Activated T-cell treated with anti-CD3 and anti-CD28 coated beads for 48 hours (primary cell): Measurements from ENCODE around the gene TCP11L2.
"Not testable (repeated sequence)": the region's sequence is repeated elsewhere in the genome, so short reads cannot be mapped to it uniquely, and the experiment has no call there.

ENCODE experiments used
- DNase-seq: peaks from one replicate; pipeline ENCODE4 v3.0.0-alpha.2; 2020; ENCODE audit warnings: low read depth

Gene TCP11L2

DNA sequence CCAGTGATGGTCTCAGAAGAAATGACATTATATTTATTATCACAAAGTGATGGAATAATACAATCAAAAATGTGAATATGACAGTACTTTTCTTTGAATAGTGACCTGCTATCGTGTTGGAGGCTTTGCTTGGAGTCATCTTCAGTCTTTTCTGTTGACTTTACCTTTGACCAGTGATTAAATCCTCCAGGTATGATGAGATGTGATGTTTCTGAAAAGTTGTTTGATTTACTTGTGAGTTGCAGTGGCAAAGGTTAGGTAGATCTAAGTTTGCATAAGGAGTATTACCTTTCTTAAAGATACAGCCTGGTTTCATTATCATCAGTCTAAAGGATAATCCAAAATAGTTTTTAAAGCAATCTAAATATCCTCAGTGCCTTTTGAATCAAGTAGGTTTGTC, 4.6 kb downstream of the TCP11L2 start:
- no peak for DNase-seq

- no peak for DNase-seq
Observed at GRCh38 chr12:106308121-106308520, 5.6 kb downstream of the TCP11L2 start.

GRCh38 chr12:106308611-106309010, 6.1 kb downstream of the TCP11L2 start:
- DNase-seq = no peak

GRCh38 chr12:106309671-106310505, 7.4 kb downstream of the TCP11L2 start:
- DNase-seq = no peak

DNA sequence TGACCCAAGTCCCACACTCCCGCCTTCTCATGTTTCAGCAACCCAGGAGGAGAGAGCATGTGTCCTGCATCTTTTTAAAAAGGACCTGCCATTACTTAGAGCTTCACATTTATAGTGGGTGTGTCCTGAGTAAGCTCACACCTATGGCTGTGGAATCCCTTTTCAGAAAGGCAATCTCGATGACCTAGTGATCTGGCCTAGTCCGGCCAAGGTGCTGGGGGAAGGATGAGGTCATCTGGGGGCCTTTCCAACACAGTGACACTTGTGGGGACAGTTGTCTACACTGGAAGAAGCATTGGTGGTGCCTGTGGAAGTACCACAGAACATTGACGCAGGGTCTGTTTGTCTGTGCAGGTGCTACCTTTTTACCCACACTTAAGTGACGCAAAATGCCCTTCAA, 8.2 kb downstream of the TCP11L2 start:
- no peak for DNase-seq

DNA sequence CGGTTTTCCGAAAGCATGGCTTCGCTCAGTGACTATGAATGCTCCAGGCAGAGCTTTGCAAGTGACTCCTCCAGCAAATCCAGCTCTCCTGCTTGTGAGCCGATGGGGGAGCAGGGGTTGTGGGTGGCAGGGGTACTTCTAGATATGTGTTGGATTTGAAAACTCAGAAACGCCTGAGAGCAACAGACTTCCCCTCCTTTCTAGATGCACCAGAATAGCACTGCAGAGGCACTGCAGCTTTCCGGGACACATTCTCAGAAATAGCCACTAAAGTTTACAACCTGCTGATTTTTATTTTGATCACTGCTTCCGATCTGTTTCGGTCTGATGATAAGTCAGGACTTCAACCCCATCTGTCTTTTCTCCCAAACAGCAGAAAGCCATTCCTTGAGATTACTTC, 8.6 kb downstream of the TCP11L2 start:
- no peak for DNase-seq

- DNase-seq = not testable (repeated sequence)
Observed at GRCh38 chr12:106313413-106313812, 10.9 kb downstream of the TCP11L2 start.

- no peak for DNase-seq
Observed at GRCh38 chr12:106315523-106315922, 13.0 kb downstream of the TCP11L2 start.

- no peak for DNase-seq
Observed at GRCh38 chr12:106317406-106318082, 15.0 kb downstream of the TCP11L2 start.

- no peak for DNase-seq
Observed at GRCh38 chr12:106321139-106321850, 18.8 kb downstream of the TCP11L2 start.

- no peak for DNase-seq
Observed at GRCh38 chr12:106323537-106323936, 21.0 kb downstream of the TCP11L2 start.

GRCh38 chr12:106327309-106327869, 24.9 kb downstream of the TCP11L2 start:
- no peak for DNase-seq

DNA sequence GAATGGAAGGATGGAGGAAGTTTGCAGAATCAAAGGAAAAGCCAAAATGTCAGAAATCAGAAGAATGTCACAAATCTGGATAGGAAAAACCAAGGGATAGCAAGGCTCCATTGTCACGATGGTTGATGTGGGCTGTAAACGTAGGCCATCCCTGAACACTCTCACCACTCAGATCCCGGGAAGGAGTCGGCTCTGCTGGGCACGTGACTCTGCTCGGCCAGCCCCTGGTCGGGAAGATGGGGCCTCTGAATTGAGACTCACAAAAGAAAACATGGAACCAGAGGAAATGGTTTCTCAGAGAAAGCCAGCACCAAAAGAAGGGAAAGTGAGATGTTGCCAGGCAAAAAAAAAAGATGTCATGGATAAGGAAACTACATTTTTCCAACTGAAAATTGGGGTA, 26.2 kb downstream of the TCP11L2 start:
- DNase-seq = no peak

DNA sequence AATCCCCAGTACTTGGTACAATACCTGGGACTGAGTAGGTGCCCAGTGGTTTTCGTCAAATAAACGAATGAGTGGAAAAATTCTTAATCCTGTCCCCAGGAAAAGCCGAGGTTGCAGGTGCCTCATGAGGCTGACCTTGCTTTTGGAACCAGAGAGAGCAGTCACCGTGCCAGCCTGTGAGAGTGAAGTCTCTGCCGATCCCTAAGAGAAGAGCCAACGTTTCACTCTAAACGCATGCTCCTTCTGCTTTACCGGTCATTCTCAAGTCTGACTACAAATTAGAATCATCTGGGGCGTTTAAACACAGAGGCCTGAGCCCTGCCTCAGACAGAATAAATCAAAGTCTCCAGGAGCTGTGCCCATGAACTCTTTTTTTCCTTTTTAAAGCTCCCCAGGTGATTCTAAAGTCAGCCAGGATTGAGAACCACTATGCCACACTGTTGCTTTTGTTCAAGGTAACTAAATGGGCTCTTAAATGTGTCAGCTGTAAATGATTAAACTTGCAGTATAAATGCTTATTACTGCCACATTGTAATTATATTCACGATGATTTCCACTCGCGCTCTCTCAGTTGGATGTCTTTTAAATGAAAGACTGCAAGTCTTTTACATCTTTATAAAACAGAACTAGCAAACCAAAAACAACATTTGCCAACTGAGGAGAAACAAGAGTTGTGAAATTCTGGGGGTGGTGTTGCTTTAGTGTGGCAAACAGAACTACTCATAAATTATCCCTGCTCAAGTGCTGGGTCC, 26.9 kb downstream of the TCP11L2 start:
- no peak for DNase-seq

GRCh38 chr12:106331599-106331998, 29.1 kb downstream of the TCP11L2 start:
- DNase-seq = no peak

DNA sequence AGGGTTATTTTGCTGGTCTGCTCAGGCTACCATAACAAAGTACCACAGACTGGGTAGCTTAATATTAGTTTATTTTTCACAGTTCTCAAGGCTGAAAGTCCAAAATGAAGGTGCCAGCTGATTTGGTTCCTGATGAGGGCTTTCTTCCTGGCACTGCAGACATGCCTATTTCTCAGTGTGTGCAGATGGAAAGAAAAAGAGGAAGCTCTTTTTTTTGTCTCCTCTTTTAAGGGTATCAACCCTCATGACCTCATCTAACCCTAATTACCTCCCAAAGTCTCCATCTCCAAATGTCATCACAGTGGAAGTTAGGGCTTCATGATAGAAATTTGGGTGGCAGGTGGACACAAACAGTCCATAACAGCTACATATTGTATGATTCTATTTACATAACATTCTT, 30.0 kb downstream of the TCP11L2 start:
- no peak for DNase-seq

- DNase-seq = no peak
Observed at GRCh38 chr12:106333010-106333409, 30.5 kb downstream of the TCP11L2 start.

- DNase-seq = no peak
Observed at GRCh38 chr12:106333756-106334155, 31.2 kb downstream of the TCP11L2 start.

DNA sequence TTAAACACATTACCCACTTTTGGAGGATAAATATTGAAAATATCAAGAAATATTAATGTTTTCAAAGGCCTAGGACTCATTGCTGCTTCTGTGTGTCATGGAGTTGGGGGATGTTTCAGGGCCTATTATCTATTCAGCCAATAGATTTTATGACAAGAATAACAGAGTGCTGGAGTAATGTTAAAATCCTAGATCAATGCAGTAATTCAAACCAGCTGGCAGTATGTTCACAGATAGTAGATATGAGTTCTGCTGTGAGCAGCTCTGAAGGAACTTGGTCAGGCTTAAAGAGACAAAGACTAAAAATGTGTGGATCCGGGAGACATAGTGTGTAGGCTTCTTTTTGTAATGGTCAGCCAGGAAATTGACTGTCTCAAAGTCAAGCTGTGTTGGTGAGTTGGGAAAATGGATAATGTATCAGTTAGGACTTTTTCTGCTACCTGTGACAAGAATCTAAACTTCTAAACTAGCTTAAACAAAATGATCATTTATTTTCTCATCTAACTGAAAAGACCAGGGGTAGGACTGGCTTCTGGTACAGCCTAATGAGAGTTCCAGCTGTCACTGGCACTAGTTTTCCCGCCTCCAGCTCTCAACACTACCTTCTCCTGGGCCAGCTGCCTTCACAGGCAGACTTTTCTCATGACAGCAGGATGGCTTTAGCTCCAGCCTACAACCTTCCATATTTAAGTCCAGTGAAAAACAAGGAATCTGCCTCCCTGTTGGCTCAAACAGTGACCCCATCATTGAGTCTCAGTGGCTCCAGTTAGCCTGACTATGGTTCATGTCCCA, 38.7 kb downstream of the TCP11L2 start:
- DNase-seq = no peak

GRCh38 chr12:106342397-106343213, 40.1 kb downstream of the TCP11L2 start:
- no peak for DNase-seq
